Measurements from ENCODE around the gene SP100. TPM values are rescaled to one million over a fixed set of nuclear protein-coding genes. Genes with fewer than 3 reads are reported as not detected.
"Not testable (repeated sequence)": the region's sequence is repeated elsewhere in the genome, so short reads cannot be mapped to it uniquely, and the experiment has no call there.

The SP100 gene
- total RNA-seq, result 55.3 and 92.6 TPM in 2 replicates
- 31.1 TPM for polyA plus RNA-seq (2012)

GRCh38 chr2:230416061-230416721 lies at the start of gene SP100:
Gene SP100 (plus strand): TSS chr2:230416201. CDS start chr2:230416297, 96 bp downstream.
- DNase-seq (ENCODE audit: low read depth), result peak; percentile 81

DNA sequence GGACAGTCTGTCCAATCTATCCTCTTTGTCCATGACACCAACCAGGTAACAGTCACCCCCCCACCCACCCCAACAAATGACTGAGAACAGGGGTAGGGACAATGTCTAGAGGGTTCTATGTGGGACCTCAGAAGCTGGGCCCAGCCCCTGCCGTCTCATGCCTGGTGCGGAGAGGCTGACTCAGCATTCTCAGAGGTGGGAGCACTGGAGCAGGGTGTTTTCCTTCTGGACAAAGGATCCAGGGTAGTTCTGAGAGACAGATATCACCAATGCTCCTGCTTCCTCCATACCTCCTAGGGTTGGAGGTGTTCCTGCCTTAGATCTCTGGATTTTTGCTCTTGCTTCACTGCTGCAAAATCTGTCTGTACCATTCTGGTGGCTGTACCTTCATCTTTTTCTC lies 33.9 kb upstream of the SP100 start:
- DNase-seq (ENCODE audit: low read depth), result no peak

DNA sequence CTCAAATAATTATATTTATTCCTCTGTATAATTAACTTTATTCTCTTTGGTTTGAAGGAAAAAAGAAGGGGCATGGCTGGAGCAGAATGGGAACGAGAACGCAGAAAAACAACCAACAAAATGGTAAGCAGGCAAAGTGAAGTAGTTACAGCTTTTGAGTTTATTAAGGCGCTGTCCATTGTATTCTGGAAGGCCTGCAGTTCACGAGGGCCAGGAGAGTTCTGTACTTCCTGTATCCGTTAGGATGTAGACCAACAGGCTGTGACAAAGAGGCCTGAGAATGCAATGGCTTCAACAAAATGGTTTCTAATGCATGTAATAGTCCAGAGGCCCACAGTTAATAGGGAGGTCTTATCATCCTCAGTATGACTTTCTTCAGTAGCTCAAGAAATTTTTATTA lies 32.5 kb upstream of the SP100 start:
- no peak for DNase-seq (ENCODE audit: low read depth)

GRCh38 chr2:230384986-230385385 lies 31.0 kb upstream of the SP100 start:
- DNase-seq (ENCODE audit: low read depth), result peak; percentile 15

DNA sequence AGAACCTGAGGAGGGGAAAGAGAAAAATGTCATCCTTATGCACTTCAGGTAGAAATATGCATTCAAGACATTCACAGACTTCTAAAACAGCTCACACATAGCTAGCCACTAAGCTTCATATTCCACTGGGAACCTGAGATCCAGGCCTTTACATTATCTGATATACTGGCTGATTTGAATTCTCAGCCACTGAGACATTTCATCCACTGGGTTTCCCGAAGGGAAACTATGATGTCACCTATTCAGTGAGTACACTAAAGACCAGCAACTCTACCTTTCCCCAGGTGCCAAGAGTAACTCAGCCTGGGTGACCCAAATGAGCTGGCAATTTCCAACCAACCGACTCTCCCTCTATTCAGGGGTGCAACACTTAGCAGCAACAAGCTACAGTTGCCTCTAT lies 21.7 kb upstream of the SP100 start:
- DNase-seq (ENCODE audit: low read depth), result no peak

DNA sequence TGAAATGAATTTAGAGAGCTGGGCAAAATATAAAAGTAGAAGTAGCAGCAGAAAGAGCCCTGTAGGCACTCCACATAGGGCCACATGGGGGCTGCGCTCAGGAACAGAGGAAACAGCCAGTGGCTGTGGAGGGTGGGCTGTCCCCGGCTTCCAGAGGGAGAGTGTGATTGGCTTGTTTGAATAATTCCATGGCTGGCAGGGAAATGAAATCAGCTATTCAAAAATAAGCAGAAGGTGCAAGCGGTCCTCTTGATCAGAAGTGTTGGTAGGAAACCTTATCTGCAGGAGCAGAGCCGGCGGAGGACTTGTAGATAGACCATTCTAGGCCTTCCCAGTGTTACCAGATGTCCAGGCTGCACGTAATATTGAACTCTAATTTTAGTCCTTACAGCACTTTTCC lies 17.3 kb upstream of the SP100 start:
- not testable (repeated sequence) for DNase-seq (ENCODE audit: low read depth)

DNA sequence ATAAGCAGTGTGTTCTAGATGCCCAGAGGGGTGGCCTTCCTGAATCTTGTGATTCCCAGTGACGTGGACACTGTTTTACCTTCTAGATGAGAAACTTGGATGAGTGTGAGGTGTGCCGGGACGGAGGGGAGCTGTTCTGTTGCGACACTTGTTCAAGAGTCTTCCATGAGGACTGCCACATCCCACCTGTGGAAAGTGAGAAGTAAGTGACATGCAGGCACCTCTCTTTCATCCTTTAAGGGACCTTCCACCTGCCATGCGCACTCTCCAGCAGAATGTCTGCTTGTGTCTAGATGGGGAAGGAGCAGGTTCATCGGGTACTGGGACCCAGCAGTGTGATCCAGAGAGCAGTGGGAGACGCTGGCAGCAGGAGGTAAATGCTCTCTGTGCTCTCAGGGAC lies 16.0 kb upstream of the SP100 start:
- no peak for DNase-seq (ENCODE audit: low read depth)

- DNase-seq (ENCODE audit: low read depth), result no peak
These were observed 15.5 kb upstream of the SP100 start for GRCh38 chr2:230400454-230400853.

- not testable (repeated sequence) for DNase-seq (ENCODE audit: low read depth)
These were observed 15.0 kb upstream of the SP100 start for GRCh38 chr2:230401026-230401425.

DNA sequence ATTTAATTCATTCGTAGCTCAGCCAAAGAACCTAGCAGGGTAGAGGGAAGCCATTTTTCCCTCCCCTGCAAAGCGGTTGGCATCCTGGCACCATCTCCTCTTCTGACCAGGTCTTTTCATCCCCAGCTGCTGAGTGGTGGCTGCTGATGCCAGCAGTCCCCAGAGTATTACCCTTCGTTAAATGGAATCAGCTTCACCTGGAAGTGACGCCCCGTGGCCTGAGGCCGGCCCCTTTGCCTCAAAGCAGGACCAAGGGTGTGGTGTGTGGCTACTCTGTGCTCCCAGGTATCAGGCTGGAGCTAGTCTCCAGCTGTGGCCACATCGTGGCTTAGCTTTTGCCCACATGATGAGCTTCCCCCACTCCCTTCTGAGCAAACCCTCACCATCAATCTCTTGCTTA lies 12.3 kb upstream of the SP100 start:
- DNase-seq (ENCODE audit: low read depth), result no peak

DNA sequence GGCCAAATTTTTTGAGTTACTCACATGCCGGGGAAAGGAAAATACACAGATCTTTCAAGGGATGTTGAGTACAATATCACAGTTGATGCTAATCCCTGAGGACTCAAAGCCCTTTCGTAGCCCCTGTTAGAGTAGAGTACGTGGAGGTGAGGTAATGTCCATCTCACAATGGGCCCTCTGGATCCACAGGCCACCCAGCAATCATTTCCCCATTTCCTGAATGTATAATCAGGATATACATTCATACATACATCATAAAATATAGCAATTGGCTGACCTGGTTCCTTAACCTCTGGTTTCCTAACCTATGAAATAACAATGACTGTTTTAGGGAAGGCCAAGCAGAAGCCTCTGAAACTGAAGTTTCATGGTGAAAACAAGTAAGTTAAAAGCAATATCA lies 10.2 kb upstream of the SP100 start:
- DNase-seq (ENCODE audit: low read depth), result no peak

DNA sequence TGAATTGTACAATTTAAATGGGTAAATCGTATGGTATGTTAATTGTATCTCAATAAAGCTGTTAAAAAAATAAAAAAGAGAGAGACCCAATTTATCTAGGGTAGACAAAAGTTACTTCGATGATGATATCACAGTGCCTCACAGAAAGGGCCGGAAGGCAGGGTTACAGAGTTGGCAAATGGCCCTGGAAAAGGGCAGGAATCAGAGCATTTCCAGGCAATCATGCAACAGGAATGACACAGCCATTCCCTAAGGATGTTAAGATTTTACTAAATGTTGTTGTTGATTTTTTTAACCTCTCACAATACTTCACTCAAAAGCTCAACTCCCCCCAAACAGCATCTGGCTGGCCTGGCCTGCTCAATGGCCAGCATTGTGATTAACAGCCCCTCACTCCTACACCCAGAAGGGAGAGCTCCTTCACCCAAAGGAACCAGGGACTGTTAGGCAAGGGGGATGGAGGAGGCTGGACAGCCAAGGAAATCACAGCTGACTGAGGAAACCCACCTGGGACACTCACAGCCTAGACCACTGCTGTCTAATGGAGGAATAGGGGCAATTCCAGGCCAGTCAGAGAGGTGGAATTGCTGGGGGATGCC lies 7.7 kb upstream of the SP100 start:
- DNase-seq (ENCODE audit: low read depth), result peak; percentile 72

DNA sequence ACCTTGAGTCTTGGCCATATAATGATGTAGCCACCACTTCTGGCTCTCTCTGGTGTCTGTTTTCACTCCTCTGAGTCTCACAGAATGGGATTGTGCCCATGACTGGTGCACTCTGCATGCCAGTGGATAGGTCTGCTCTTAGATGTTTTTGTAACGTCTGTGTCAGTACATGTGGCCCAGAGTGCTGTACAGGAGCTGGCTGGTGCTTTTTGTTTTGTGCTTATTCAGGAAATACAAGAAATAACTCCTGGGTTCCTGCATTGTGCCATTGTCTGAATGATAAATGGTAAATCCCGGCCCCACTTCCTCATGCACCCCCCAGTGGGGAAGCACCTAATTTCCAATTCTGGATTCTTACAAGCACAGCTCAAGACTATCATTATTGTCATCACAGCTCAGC lies 6.7 kb upstream of the SP100 start:
- DNase-seq (ENCODE audit: low read depth), result not testable (repeated sequence)

DNA sequence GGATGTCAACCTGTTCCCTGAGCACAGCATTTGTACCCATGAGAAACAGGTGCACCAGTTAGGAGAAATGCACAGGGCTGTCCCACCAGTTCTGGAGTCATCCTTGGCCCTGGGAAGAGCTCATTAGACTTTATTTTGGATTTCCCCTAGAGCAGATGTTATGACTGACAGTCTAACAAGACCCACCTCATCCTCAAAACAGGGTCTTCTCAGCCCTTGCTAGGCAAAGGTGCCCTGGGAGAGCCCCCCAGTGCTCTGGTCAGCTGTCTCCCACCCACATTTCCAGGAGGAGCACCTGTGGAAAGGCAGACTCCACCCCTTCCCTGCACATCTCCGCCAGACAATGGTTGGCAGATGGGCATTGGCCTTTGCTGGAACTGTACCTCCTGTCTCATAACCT lies 5.7 kb upstream of the SP100 start:
- no peak for DNase-seq (ENCODE audit: low read depth)

DNA sequence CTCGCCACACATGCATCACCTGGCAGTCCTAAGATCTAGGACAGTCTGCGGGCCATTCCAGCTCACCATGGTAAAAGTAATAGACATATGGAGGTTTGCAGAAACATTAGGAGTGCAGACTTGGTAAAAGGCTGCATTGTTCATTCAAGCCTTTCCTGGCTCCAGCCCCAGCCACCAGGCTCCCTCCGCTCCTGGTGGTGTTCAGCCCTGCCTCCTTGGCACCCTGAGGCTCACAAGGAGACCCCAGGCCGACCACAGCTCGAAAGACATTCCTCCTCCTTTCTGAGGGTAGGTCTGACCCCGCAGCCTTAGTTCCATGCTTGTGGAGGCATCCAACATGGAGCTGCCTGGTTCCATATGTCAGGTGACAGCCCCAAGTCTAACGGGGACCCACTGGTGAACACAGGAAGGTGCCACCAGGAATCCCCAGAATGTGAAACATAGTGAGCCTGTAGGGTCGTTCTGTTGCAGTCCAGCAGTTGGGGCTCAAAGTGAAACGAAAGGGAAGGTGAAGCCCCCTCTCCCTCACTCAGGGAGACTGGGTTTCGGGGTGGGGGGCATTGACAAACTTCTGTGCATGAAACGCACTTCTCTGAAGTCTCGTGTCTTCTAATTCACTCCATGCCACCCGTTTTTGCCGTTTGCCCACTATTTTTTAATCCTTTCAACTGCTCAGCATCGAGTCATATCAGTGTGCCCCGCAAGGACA lies 5.0 kb upstream of the SP100 start:
- no peak for DNase-seq (ENCODE audit: low read depth)

DNA sequence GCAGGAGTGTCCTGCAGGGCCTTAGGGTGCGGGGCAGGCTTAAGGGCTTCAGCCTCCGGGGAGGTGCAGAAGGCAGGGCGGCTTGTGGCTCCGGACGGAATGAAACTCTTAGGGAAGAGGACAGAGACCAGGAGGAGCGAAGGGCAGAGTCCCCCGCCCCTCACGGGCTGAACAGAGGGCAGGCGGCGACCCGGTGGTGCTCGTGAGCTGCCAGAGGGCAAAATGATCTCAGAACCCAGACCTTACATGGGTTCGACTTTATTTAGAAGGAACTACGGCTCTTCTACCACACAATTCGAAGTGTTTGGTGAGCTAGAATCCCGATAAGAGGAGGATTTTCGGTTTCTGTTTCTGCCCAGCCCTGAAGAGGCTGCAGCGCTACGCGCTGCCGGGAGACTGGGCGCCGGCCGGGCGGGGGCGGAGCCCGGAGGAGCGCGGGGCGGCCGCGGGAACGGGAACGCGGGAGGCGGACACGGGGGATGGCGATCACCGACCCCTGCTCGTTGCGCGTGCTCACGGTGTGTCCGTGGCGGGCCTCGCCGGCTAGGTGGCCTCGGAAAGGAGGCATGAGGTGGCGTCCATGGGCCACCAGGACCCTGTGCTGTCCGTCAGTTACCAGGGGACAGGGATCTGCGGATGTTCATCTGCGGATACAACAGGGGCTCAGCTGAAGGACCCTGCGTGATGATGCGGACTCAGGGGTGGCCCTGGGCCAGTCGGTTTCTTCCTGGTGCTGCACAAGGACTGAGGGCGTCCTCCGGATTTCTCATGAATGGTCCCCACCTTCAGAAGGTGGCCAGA lies 4.2 kb upstream of the SP100 start:
- DNase-seq (ENCODE audit: low read depth), result peak; percentile 70

DNA sequence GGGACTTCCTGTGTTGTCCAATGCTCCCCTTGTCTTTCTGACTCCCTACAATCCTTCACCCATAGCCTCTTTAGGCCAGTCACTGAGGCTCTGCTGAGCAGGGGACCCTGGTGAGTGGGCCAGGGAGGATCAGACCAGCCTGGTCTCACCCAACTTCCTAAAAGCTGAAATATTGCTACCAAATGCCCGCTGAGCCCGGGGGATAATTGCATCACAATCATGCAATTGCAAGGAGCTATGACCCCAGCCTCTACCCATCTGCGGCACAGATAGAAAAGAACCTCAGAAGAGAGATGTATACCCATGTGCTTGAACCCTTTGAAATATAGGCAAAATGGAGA lies 3.7 kb upstream of the SP100 start:
- DNase-seq (ENCODE audit: low read depth), result no peak

DNA sequence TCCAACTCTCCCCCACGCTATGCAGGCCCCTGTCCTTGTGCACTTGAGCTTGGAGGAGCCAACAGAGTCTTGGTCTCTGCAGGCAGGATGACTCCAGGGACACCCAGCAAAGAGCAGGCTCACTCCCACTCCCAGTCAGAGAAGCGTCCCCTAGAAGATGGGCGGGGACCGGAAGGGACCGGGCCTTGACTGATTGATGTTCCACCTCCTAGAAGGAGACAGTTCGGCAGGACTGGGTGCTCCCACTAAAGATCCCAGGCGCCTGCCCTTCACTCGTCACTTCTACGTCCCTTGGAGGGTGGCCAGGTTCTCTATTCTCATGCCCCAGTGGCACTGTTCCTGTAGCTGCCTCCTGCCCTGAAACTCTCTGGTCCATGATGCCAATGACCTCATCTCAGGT lies 3.2 kb upstream of the SP100 start:
- no peak for DNase-seq (ENCODE audit: low read depth)

- no peak for DNase-seq (ENCODE audit: low read depth)
These were observed 2.5 kb upstream of the SP100 start for GRCh38 chr2:230413479-230413878.

DNA sequence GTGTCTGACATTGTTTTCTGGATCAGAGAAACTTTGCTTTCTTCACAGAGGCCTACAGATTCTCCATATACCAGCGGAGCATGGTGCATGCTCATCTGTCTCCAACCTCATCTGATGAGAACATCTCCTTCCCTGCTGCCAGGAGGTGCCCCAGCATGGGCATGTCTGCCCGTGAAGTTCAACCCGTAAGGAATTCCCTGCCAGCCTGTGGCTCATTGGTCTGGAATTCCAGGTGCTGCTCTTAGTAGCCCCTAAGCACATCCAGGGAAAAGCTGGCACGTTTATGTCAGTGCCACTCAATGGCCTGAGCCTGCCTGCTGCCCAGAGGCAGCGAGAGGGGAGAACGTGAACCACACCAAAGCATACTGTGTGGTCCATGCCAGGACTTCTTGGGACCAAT lies 1.7 kb upstream of the SP100 start:
- DNase-seq (ENCODE audit: low read depth), result no peak

GRCh38 chr2:230417436-230417835 lies 1.4 kb downstream of the SP100 start:
- no peak for DNase-seq (ENCODE audit: low read depth)
